Measurements from ENCODE around the gene ZNF487. TPM values are rescaled to one million over a fixed set of nuclear protein-coding genes. Genes with fewer than 3 reads are reported as not detected.
"Not testable (repeated sequence)": the region's sequence is repeated elsewhere in the genome, so short reads cannot be mapped to it uniquely, and the experiment has no call there.

The ZNF487 gene
- total RNA-seq, 2 experiments from 2014 or later, result 1.8 to 2.3 TPM

DNA sequence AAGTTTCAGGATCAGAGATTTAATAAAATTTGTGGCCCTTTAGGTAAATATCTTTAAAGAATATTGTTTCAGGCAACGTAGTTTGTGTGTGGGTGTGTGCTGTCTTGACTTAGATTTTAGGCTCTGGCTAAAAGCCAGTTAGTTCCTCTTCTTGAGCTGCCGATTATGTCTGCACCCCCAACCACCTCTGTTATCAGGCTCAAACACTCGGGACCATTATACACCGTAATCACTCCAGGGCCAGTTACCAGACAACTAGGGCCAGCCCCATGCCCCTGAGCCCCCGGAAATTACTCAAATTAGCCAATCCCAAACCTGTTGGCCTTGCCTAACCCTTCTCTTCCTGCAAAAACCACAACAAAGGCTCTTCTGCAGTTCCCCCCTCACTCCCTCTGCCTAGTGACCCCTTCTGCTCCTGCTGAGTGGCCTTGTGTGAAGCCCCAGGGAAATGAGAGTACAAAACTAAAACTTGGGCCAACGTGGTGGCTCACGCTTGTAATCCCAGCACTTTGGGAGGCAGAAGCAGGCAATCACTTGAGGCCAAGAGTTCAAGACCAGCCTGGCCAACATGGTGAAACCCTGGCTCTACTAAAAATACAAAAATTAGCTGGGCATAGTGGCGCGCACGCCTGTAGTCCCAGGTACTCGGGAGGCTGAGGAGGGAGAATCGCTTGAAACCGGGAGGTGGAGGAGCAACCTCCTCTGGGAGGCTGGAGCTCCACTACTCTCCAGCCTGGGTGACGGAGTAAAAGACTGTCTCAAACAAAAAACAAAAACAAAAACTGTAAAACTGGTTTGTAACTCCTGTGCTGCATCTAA, 18.8 kb upstream of the ZNF487 start:
- Mint-ChIP-seq H3K36me3 (ENCODE audit: low read depth) (peaks cover 2% of the 10 kb centered on the region), H3K4me1 (peaks cover 34% of the 10 kb centered on the region), H3K4me3 (peak overlapping the region; percentile 34), H3K27ac (peak overlapping the region; percentile 81), H3K9me3 (ENCODE audit: low read depth) (no peaks in the 10 kb centered on the region), H3K27me3 (no peaks in the 10 kb centered on the region)
- intact Hi-C loops (cut with DNase I, micrococcal nuclease), result no loop called here
- CTCF ChIA-PET, result interaction anchor here (0.8 to 1.4 kb wide), 3 partner anchors 8 to 32 kb away, joined by 3 to 6 read pairs (median 4); partner anchors contain the start of gene HNRNPF
- peak; percentile 62 for DNase-seq
- peak; percentile 37 for ATAC-seq
- POLR2A ChIA-PET, result interaction anchor here (1.8 kb wide), 1 partner anchor 10 kb away, joined by 16 read pairs; no protein-coding TSS in a partner anchor

DNA sequence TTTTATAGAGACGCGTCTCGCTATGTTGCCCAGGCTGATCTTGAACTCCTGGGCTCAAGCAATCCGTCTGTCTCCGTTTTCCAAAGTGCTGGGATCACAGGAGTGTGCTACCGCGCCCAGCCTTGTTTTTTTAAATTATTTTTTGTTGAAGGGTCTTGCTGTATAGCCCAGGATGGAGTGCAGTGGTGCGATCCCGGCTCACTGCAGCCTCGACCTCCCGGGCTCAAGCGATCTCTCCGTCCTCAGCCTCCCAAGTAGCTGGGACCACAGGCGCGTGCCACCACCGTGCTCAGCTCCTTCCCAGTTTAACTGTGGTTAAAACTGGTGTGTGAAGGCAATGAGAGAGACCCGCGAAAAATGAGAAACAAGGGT, 16.9 kb upstream of the ZNF487 start:
- Mint-ChIP-seq H3K9me3 (ENCODE audit: low read depth) (no peaks in the 10 kb centered on the region), H3K27me3 (no peaks in the 10 kb centered on the region), H3K27ac (peak overlapping the region; percentile 95), H3K4me3 (peak overlapping the region; percentile 79), H3K4me1 (peaks cover 34% of the 10 kb centered on the region), H3K36me3 (ENCODE audit: low read depth) (peaks cover 2% of the 10 kb centered on the region)
- ATAC-seq (no peak), DNase-seq (no peak)
- POLR2A ChIA-PET, result interaction anchor here (0.6 to 2.1 kb wide), 8 partner anchors 10 to 33 kb away, joined by 3 to 16 read pairs (median 4); partner anchors contain the start of genes HNRNPF and ZNF487
- CTCF ChIA-PET, result interaction anchor here (0.6 to 1.4 kb wide), 8 partner anchors 9 to 127 kb away, joined by 3 to 4 read pairs (median 3); no protein-coding TSS in a partner anchor
- intact Hi-C loops (cut with DNase I, micrococcal nuclease), result loop anchor here (1.0 kb wide), 4 partner anchors 11 to 868 kb away; partner anchors contain the start of gene HNRNPF (in 2 of the 2)

DNA sequence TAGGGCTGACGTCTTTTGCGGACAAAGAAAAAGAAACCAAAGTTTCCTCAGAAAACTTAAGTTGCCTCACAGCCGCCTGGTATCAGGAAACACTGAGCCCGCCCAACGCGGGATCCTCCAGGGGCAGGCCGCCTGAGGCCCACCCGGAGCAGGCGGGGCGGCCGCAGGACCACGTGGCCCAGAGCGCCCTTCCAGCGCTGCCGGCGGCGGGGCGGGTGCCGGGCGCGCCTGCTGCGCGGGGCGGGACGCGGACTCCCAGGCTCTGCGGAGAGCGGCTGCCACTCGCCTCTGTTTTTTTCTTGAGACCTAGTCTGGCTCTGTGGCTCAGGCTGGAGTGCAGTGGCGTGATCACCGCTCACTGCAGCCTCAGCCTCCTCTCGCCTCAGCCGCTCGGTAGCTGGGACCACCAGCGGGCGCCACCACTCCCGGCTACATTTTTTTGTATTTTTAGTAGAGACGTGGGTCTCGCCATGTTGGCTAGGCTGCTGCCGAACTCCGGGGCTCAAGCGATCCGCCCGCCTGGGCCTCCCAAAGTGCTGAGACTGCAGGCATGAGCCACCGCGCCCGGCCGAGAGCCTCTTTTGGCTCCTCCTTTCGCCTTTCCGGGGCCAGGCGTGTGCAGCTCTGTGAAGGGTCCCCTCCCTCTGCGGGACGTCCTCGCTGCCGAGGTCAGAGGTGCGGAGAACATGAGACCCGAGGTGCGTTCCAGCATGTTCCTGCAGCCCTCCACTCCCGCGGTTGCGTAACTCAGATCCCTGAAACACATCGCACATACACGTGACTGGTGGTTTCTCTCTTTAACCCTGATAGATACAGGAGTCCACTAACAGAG, 16.3 kb upstream of the ZNF487 start:
- peak; percentile 89 for DNase-seq
- Mint-ChIP-seq H3K27ac (peak overlapping the region; percentile 99), H3K9me3 (ENCODE audit: low read depth) (no peaks in the 10 kb centered on the region), H3K4me3 (peak overlapping the region; percentile 79), H3K4me1 (peaks cover 37% of the 10 kb centered on the region), H3K36me3 (ENCODE audit: low read depth) (peaks cover 2% of the 10 kb centered on the region), H3K27me3 (no peaks in the 10 kb centered on the region)
- POLR2A ChIA-PET, result interaction anchor here (0.6 to 2.1 kb wide), 9 partner anchors 11 to 275 kb away, joined by 3 to 16 read pairs (median 4); partner anchors contain the start of genes HNRNPF and ZNF487
- intact Hi-C loops (cut with DNase I, micrococcal nuclease), result loop anchor here (1.0 kb wide), 4 partner anchors 11 to 868 kb away; partner anchors contain the start of gene HNRNPF (in 2 of the 2)
- ATAC-seq, result peak; percentile 83
- CTCF ChIA-PET, result interaction anchor here (0.5 to 1.0 kb wide), 6 partner anchors 10 to 316 kb away, joined by 3 to 4 read pairs (median 3); no protein-coding TSS in a partner anchor

DNA sequence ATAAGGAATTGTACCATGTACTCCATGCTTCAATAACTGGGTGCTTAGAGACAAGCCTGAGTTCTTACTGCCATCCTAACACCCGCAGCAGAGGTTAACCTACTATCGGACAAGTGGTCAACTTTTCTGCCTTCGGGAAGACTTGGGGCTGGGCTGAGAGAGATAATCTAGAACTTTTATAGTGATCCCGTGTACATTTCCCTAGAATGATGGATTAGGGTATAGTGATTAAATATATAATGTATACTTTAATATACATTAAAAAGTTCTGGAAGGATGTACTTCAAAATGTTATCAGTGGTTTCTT, 15.8 kb upstream of the ZNF487 start:
- Mint-ChIP-seq H3K27me3 (no peaks in the 10 kb centered on the region), H3K9me3 (ENCODE audit: low read depth) (no peaks in the 10 kb centered on the region), H3K4me1 (peaks cover 42% of the 10 kb centered on the region), H3K36me3 (ENCODE audit: low read depth) (peaks cover 2% of the 10 kb centered on the region), H3K27ac (peak overlapping the region; percentile 99), H3K4me3 (peak overlapping the region; percentile 79)
- intact Hi-C loops (cut with DNase I, micrococcal nuclease), result loop anchor here in 1 of 2 experiments (1.0 kb wide), 1 partner anchor 15 kb away; no protein-coding TSS in a partner anchor
- no peak for ATAC-seq
- ChIA-PET CTCF (interaction anchor here (0.5 to 1.0 kb wide), 3 partner anchors 10 to 316 kb away, joined by 3 to 4 read pairs (median 3); no protein-coding TSS in a partner anchor), POLR2A (interaction anchor here (0.6 to 2.1 kb wide), 3 partner anchors 14 to 276 kb away, joined by 3 to 9 read pairs (median 3); partner anchors contain the start of gene ZNF487)
- DNase-seq, result no peak

DNA sequence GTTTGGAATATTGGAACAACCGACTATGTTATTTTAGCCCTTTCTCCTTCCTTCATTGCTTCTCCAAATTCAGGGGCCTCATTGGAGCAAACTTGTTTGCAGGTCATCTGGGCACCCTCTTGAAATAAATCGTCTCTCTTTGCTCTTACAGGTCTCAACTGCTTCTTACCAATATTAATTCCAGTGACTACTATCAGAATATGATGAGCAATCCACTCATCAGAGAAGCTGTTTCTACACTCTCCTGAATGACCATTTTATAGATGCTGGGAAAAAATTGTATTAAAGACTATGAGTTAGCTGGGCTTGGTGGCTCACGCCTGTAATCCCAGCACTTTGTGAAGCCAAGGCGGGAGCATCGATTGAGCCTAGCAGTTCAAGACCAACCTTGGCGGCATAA, 15.4 kb upstream of the ZNF487 start:
- no peaks in the 10 kb centered on the region for H3K9me3 Mint-ChIP-seq (ENCODE audit: low read depth)
- peak overlapping the region; percentile 32 for H3K4me3 Mint-ChIP-seq
- no peak for DNase-seq
- no peaks in the 10 kb centered on the region for H3K27me3 Mint-ChIP-seq
- ATAC-seq, result no peak
- H3K36me3 Mint-ChIP-seq (ENCODE audit: low read depth), result peaks cover 2% of the 10 kb centered on the region
- H3K4me1 Mint-ChIP-seq, result peaks cover 42% of the 10 kb centered on the region
- intact Hi-C loops (cut with DNase I, micrococcal nuclease), result loop anchor here in 1 of 2 experiments (1.0 kb wide), 1 partner anchor 15 kb away; no protein-coding TSS in a partner anchor
- peak overlapping the region; percentile 65 for H3K27ac Mint-ChIP-seq
- ChIA-PET POLR2A (no interaction called here), CTCF (interaction anchor here (0.7 kb wide), 1 partner anchor 24 kb away, joined by 4 read pairs; no protein-coding TSS in a partner anchor)

DNA sequence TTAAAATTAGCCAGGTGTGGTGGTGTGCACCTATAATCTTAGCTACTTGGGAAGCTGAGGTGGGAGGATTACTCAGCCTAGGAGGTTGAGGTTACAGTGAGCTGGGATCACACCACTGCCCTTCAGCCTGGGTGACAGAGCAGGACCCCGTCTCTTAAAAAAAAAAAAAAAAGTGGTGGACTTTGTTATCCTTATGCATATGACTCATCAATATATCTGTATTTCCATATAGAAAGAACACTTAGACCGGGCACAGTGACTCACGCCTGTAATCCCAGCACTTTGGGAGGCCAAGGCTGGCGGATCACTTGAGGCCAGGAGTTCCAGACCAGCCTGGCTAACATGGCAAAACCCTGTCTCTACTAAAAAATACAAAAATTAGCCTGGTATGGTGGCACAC, 15.0 kb upstream of the ZNF487 start:
- ATAC-seq; DNase-seq; H3K27me3 Mint-ChIP-seq; H3K9me3 Mint-ChIP-seq (ENCODE audit: low read depth); POLR2A ChIA-PET; H3K36me3 Mint-ChIP-seq (ENCODE audit: low read depth): not testable (repeated sequence)
- CTCF ChIA-PET, result interaction anchor here (0.7 kb wide), 1 partner anchor 24 kb away, joined by 4 read pairs; no protein-coding TSS in a partner anchor
- Mint-ChIP-seq H3K27ac (peak overlapping the region; percentile 65), H3K4me1 (peaks cover 42% of the 10 kb centered on the region), H3K4me3 (peak overlapping the region; percentile 32)
- intact Hi-C loops (cut with DNase I, micrococcal nuclease), result loop anchor here in 1 of 2 experiments (1.0 kb wide), 1 partner anchor 14 kb away; no protein-coding TSS in a partner anchor

DNA sequence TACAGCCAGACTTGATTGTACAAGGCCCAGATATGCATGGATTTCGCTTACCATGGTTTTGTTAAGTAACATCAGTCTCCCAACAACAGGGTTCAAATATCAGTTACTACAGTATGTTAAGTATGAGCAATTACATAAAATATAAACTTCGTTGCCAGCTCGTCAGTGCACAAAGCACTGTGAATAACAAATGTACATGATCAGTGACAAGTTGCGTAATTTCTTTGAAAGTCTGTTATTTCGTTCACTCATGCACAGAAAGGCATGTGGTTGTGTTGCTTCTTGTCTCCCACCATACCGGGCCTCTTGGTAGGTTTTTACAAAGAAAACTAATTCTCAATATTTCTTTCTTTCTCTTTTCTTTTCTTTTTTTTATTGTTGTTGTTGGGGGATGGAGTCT, 12.5 kb upstream of the ZNF487 start:
- intact Hi-C loops (cut with DNase I, micrococcal nuclease), result no loop called here

DNA sequence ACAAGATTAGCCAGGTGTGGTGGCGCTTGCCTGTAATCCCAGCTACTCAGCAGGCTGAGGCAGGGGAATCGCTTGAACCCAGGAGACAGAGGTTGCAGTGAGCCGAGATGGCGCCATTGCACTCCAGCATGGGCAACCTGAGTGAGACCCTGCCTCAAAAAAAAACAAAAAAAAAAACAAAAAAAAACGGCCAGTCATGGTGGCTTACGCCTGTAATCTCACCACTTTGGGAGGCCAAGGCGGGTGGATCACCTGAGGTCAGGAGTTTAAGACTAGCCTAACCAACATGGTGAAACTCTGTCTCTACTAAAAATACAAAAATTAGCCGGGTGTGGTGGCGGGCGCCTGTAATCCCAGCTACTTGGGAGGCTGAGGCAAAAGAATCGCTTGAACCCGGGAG, 10.4 kb upstream of the ZNF487 start:
- H3K36me3 Mint-ChIP-seq (ENCODE audit: low read depth); intact Hi-C loops (cut with DNase I, micrococcal nuclease); POLR2A ChIA-PET; DNase-seq; ATAC-seq; H3K27me3 Mint-ChIP-seq; H3K4me3 Mint-ChIP-seq; H3K27ac Mint-ChIP-seq; H3K9me3 Mint-ChIP-seq (ENCODE audit: low read depth): not testable (repeated sequence)
- CTCF ChIA-PET, result interaction anchor here (0.7 kb wide), 1 partner anchor 305 kb away, joined by 3 read pairs; no protein-coding TSS in a partner anchor
- peaks cover 20% of the 10 kb centered on the region for H3K4me1 Mint-ChIP-seq

More for the DNA sequence above, 12.5 kb upstream of the ZNF487 start:
- ChIA-PET CTCF (no interaction called here), POLR2A (no interaction called here)
- ATAC-seq (no peak), DNase-seq (no peak)
- H3K4me1 Mint-ChIP-seq, result peaks cover 35% of the 10 kb centered on the region
- H3K36me3 Mint-ChIP-seq (ENCODE audit: low read depth), result peaks cover 2% of the 10 kb centered on the region
- no peak overlapping the region for H3K27ac Mint-ChIP-seq
- H3K27me3 Mint-ChIP-seq, result no peaks in the 10 kb centered on the region
- H3K9me3 Mint-ChIP-seq (ENCODE audit: low read depth), result no peaks in the 10 kb centered on the region
- H3K4me3 Mint-ChIP-seq, result no peak overlapping the region

DNA sequence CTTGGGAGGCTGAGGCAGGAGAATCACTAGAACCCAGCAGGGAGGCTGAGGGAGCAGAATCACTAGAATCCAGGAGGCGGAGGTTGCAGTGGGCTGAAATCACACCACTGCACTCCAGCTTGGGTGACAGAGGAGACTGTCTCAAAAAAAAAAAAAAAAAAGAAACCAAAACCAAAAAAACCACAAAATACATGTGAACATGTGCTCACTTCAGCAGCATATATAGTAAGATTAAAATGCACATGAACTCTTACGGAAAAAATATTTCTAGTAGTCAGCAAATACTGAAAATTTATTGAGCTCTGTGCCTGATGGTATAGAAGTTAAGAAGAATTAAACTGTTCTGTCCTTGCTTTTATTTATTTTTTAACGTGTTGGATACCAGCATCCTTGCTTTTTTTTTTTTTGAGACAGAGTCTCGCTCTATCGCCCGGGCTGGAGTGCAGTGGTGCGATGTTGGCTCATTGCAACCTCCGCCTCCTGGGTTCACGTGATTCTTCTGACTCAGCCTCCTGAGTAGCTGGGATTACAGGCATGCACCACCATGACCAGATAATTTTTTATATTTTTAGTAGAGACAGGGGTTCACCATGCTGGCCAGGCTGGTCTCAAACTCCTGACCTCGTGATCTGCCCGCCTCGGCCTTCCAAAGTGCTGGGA, 9.6 kb upstream of the ZNF487 start:
- intact Hi-C loops (cut with DNase I, micrococcal nuclease), result loop anchor here in 1 of 2 experiments (1.0 kb wide), 1 partner anchor 9 kb away; no protein-coding TSS in a partner anchor
- Mint-ChIP-seq H3K27ac (peak overlapping the region; percentile 79), H3K4me3 (peak overlapping the region; percentile 46), H3K36me3 (ENCODE audit: low read depth) (no peaks in the 10 kb centered on the region), H3K4me1 (peaks cover 17% of the 10 kb centered on the region), H3K27me3 (no peaks in the 10 kb centered on the region), H3K9me3 (ENCODE audit: low read depth) (no peaks in the 10 kb centered on the region)
- DNase-seq (peak; percentile 78), ATAC-seq (peak; percentile 90)
- ChIA-PET CTCF (interaction anchor here (0.6 to 1.7 kb wide), 3 partner anchors 17 to 87 kb away, joined by 3 to 6 read pairs (median 5); no protein-coding TSS in a partner anchor), POLR2A (interaction anchor here (0.6 to 0.9 kb wide), 3 partner anchors 8 to 156 kb away, joined by 3 to 7 read pairs (median 3); no protein-coding TSS in a partner anchor)

DNA sequence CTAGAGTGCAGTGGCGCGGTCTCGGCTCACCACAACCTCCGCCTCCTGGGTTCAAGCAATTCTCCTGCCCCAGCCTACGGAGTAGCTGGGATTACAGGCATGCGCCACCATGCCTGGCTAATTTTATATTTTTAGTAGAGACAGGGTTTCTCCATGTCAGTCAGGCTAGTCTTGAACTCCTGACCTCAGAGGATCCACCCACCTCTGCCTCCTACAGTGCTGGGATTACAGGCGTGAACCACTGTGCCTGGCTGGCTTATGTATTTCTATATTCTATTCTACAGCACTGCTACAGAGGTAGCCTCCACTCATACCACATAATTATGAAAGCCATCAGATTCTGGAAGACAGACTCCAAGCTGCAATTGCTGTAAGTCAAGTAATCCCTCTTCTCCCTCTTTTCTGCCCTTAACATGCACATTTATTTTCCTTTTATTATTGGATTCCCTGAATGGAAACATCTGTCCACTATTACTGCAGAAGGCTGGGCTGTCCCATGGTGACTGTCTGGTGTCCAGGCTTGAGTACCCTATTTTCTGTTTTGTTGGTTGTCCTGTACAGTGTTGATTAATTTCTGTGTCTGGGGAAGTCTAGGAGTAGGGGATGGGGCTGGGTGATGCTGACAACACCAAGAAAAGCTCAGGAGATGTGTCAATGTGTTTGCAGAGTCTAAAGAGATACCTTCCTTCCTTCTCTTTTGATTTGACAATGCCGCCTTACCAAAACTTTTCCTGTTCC, 5.8 kb upstream of the ZNF487 start:
- CTCF ChIA-PET, result interaction anchor here (1.0 kb wide), 1 partner anchor 11 kb away, joined by 3 read pairs; no protein-coding TSS in a partner anchor
- Mint-ChIP-seq H3K27ac (no peak overlapping the region), H3K9me3 (ENCODE audit: low read depth) (no peaks in the 10 kb centered on the region), H3K36me3 (ENCODE audit: low read depth) (peaks cover 8% of the 10 kb centered on the region), H3K4me3 (no peak overlapping the region), H3K27me3 (no peaks in the 10 kb centered on the region), H3K4me1 (peaks cover 13% of the 10 kb centered on the region)
- POLR2A ChIA-PET, result no interaction called here
- no peak for ATAC-seq
- no peak for DNase-seq
- intact Hi-C loops (cut with DNase I, micrococcal nuclease), result no loop called here
